ENCODE results near the gene SYNJ2. TPM values are rescaled to one million over a fixed set of nuclear protein-coding genes. Genes with fewer than 3 reads are reported as not detected.

SYNJ2 gene
- total RNA-seq, 2 experiments from 2014 or later = 28.1 to 29.4 TPM

GRCh38 chr6:158104696-158105095 lies 123.0 kb downstream of the SYNJ2 start:
- no peak for DNase-seq
- Mint-ChIP-seq H3K4me1 (no peaks in the 10 kb centered on the region), H3K27ac (no peak overlapping the region), H3K4me3 (no peak overlapping the region), H3K27me3 (no peaks in the 10 kb centered on the region), H3K36me3 (peaks cover 16% of the 10 kb centered on the region), H3K9me3 (no peaks in the 10 kb centered on the region)

- no peaks in the 10 kb centered on the region for H3K4me1 Mint-ChIP-seq
- DNase-seq = no peak
- no peaks in the 10 kb centered on the region for H3K27me3 Mint-ChIP-seq
- no peaks in the 10 kb centered on the region for H3K9me3 Mint-ChIP-seq
- H3K36me3 Mint-ChIP-seq = peaks cover 9% of the 10 kb centered on the region
- no peak overlapping the region for H3K27ac Mint-ChIP-seq
- H3K4me3 Mint-ChIP-seq = no peak overlapping the region
Measured at GRCh38 chr6:158109748-158110147, 128.1 kb downstream of the SYNJ2 start.

DNA sequence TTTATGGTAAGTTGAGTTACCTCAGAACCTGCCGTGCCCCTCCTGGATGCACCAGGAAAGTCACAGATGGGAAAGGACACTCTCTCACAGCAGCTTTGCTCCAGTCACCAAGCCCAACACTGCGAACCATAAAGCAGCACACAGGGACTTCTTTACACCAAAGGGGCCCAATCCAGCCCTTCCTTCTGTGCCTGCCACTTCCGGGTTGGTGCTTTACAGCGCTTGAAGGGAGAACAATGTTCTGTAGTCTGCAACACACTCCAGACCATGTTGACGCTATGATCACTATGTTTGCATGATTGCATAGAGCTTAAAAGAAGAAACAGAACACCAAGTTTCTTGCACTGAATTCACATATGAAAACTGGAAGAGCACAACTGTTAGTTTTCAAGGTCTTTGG lies 129.3 kb downstream of the SYNJ2 start:
- DNase-seq = no peak
- Mint-ChIP-seq H3K4me3 (no peak overlapping the region), H3K36me3 (peaks cover 9% of the 10 kb centered on the region), H3K9me3 (no peaks in the 10 kb centered on the region), H3K27ac (no peak overlapping the region), H3K4me1 (no peaks in the 10 kb centered on the region), H3K27me3 (no peaks in the 10 kb centered on the region)

DNA sequence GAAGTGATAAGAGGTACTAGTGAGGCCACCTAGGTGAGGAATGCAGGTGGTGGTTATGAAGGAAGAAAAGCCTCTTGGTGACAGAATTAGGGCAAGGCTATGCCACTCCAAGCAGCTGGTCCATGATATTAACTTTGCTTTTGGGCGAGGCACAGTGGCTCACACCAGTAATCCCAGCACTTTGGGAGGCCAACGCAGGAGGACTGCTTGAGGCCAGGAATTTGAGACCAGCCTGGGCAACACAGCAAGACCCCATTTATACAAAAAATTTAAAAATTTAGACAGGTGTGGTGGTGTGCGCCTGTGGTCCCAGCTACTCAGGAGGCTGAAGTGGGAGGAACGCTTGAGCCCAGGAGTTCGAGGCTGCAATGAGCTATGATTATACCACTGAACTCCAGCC lies 130.3 kb downstream of the SYNJ2 start:
- Mint-ChIP-seq H3K4me3 (no peak overlapping the region), H3K9me3 (no peaks in the 10 kb centered on the region), H3K36me3 (peaks cover 9% of the 10 kb centered on the region), H3K27ac (no peak overlapping the region), H3K27me3 (no peaks in the 10 kb centered on the region), H3K4me1 (no peaks in the 10 kb centered on the region)
- DNase-seq = no peak

DNA sequence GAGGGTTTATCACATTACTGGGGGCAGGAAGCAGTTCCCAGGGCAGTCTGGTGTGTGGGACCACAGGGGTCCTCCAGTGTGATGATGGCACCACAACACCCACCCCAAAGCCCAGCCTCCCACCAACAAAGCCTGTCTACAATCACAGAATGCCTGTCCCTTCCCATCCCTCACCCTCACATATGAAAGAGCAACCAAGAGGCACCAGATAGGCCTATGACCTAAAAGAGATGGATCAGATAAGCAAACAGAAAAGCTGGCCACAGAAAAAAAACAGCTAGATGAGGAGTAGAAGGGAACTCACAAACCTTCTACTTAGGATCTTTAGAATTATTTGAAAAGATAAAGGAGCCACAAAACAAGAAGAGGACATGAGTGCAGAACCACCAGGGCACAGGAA lies 132.1 kb downstream of the SYNJ2 start:
- no peak for DNase-seq
- H3K36me3 Mint-ChIP-seq = peaks cover 10% of the 10 kb centered on the region
- H3K4me1 Mint-ChIP-seq = no peaks in the 10 kb centered on the region

DNA sequence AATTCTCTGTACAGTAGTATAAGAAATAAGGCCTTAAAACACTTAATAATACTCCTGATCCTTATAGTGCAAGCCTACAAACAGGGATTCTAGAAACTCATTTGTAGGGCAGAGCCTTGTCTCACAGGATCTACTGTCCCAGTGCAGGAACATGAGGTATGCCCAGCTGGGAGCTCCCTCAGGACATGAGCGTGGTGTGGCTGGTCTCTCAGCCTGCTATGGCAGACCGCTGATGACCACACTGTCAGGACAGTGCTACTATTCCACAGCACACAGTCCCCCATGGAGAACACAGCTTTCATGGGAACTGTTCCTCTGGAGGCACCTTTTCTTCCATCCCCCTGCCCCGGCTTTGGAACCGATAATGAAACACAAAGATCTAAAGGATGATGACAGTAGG lies 133.4 kb downstream of the SYNJ2 start:
- DNase-seq = no peak
- no peaks in the 10 kb centered on the region for H3K27me3 Mint-ChIP-seq
- peaks cover 2% of the 10 kb centered on the region for H3K36me3 Mint-ChIP-seq
- no peaks in the 10 kb centered on the region for H3K4me1 Mint-ChIP-seq
- no peaks in the 10 kb centered on the region for H3K9me3 Mint-ChIP-seq
- no peak overlapping the region for H3K4me3 Mint-ChIP-seq
- H3K27ac Mint-ChIP-seq = no peak overlapping the region

More for the DNA sequence above, 132.1 kb downstream of the SYNJ2 start:
- Mint-ChIP-seq H3K9me3 (no peaks in the 10 kb centered on the region), H3K4me3 (no peak overlapping the region), H3K27ac (no peak overlapping the region), H3K27me3 (no peaks in the 10 kb centered on the region)

- Mint-ChIP-seq H3K4me1 (no peaks in the 10 kb centered on the region), H3K27me3 (no peaks in the 10 kb centered on the region), H3K9me3 (no peaks in the 10 kb centered on the region), H3K4me3 (no peak overlapping the region), H3K27ac (no peak overlapping the region), H3K36me3 (peaks cover 2% of the 10 kb centered on the region)
- no peak for DNase-seq
Measured at GRCh38 chr6:158115508-158115907, 133.8 kb downstream of the SYNJ2 start.

- H3K27me3 Mint-ChIP-seq = no peaks in the 10 kb centered on the region
- peaks cover 5% of the 10 kb centered on the region for H3K36me3 Mint-ChIP-seq
- DNase-seq = no peak
- no peak overlapping the region for H3K27ac Mint-ChIP-seq
- H3K4me1 Mint-ChIP-seq = no peaks in the 10 kb centered on the region
- H3K4me3 Mint-ChIP-seq = no peak overlapping the region
- H3K9me3 Mint-ChIP-seq = no peaks in the 10 kb centered on the region
Measured at GRCh38 chr6:158118886-158119285, 137.2 kb downstream of the SYNJ2 start.

DNA sequence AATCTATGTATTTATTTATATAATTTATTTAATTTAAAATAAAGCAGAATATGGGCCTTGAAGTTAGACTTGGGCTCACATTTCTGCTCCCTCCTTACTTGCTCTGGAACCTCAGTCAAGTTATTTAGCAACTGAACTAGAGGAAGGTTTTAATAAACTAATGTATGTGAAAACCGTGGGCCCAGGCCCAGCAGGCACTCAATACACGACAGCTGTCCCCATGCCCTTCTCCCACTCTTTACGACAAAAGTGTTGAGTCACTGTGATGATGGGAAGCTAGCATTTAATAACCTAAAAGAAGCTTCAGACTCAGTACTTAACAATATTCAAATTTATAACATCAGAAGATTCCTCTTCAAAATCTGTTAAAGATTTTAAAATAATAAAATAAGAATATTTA lies 139.7 kb downstream of the SYNJ2 start:
- Mint-ChIP-seq H3K36me3 (peaks cover 9% of the 10 kb centered on the region), H3K9me3 (no peaks in the 10 kb centered on the region), H3K27me3 (no peaks in the 10 kb centered on the region), H3K4me1 (no peaks in the 10 kb centered on the region), H3K4me3 (no peak overlapping the region), H3K27ac (no peak overlapping the region)
- DNase-seq = no peak

DNA sequence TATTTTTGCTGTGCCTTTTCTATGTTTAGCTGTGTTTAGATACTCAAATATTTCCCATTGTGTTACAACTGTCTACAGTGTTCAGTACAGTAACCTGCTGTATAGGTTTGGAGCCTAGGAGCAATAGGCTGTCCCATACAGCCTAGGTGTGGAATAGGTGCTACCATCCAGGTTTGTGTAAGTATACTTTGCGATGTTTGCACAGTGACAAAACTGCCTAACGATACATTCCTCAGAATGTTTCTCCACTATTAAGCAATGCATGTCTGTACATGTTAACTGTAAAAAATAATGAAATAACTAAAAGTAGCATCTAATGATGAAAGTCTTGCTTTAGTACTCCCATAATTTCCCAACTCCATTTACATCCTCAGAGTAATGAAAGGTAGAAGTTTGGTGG lies 140.4 kb downstream of the SYNJ2 start:
- no peak for DNase-seq
- peaks cover 9% of the 10 kb centered on the region for H3K36me3 Mint-ChIP-seq
- H3K27me3 Mint-ChIP-seq = no peaks in the 10 kb centered on the region
- H3K4me3 Mint-ChIP-seq = no peak overlapping the region
- no peak overlapping the region for H3K27ac Mint-ChIP-seq
- no peaks in the 10 kb centered on the region for H3K9me3 Mint-ChIP-seq
- H3K4me1 Mint-ChIP-seq = no peaks in the 10 kb centered on the region

- no peaks in the 10 kb centered on the region for H3K27me3 Mint-ChIP-seq
- peaks cover 7% of the 10 kb centered on the region for H3K36me3 Mint-ChIP-seq
- no peaks in the 10 kb centered on the region for H3K9me3 Mint-ChIP-seq
- H3K4me3 Mint-ChIP-seq = no peak overlapping the region
- H3K4me1 Mint-ChIP-seq = no peaks in the 10 kb centered on the region
- no peak for DNase-seq
- H3K27ac Mint-ChIP-seq = no peak overlapping the region
Measured at GRCh38 chr6:158124288-158124687, 142.6 kb downstream of the SYNJ2 start.

DNA sequence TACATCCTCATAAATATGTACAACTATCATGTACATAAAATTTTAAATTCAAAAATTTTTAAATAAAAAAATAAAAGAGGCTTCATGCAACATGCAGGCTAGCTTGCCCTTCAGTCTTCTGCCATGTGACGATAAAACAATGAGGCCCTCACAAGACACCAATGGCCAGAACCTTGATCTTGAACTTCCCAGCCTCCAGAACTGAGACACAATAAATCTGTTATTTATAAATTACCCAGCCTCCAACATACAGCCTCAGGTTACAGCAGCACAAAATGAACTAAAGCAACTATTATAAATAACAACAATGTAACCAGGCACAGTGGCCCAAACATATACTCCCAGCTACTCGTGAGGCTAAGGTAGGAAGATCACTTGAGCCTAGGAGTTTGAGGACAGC lies 143.6 kb downstream of the SYNJ2 start:
- Mint-ChIP-seq H3K27me3 (no peaks in the 10 kb centered on the region), H3K4me3 (no peak overlapping the region), H3K36me3 (peaks cover 7% of the 10 kb centered on the region), H3K4me1 (no peaks in the 10 kb centered on the region), H3K9me3 (no peaks in the 10 kb centered on the region), H3K27ac (no peak overlapping the region)
- DNase-seq = no peak

DNA sequence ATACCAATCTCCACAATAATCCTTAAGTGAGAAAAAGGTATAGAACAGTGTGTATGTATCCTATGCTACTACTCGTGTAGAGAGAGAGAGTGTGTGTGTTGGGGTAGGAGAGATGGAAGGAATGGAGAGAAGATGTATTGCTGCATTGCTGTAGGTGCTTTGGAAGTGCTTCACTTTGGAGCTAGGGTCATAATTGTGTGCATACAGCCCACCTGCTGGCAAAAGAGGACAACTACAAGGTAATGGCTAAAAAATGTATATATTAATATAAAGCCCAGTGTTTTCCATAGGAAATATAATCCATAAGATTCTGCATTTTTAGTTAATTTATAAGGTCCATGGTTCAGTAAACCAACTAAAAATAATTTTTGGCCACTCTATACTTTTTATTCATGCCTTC lies 150.3 kb downstream of the SYNJ2 start:
- H3K27me3 Mint-ChIP-seq = no peaks in the 10 kb centered on the region
- no peaks in the 10 kb centered on the region for H3K4me1 Mint-ChIP-seq
- H3K9me3 Mint-ChIP-seq = no peaks in the 10 kb centered on the region
- H3K4me3 Mint-ChIP-seq = no peak overlapping the region
- H3K27ac Mint-ChIP-seq = no peak overlapping the region
- H3K36me3 Mint-ChIP-seq = no peaks in the 10 kb centered on the region
- peak; percentile 6 for DNase-seq

- Mint-ChIP-seq H3K27me3 (no peaks in the 10 kb centered on the region), H3K9me3 (no peaks in the 10 kb centered on the region), H3K4me3 (no peak overlapping the region), H3K4me1 (no peaks in the 10 kb centered on the region), H3K36me3 (peaks cover 17% of the 10 kb centered on the region), H3K27ac (no peak overlapping the region)
- no peak for DNase-seq
Measured at GRCh38 chr6:158142789-158143188, 161.1 kb downstream of the SYNJ2 start.

GRCh38 chr6:158143700-158144099 lies 162.0 kb downstream of the SYNJ2 start:
- DNase-seq = no peak
- Mint-ChIP-seq H3K4me1 (no peaks in the 10 kb centered on the region), H3K27me3 (no peaks in the 10 kb centered on the region), H3K36me3 (peaks cover 17% of the 10 kb centered on the region), H3K4me3 (no peak overlapping the region), H3K27ac (no peak overlapping the region), H3K9me3 (no peaks in the 10 kb centered on the region)

All from activated naive CD8-positive, alpha-beta T cell treated with anti-CD3 and anti-CD28 coated beads for 36 hours (primary cell).